Thyroid gland (tissue), 4 donors: Measurements from ENCODE around the gene ZSWIM8.

ENCODE experiments used
- CTCF ChIP-seq, 6 experiments: fragments of 200-600 bp in 3 of 6; fragments of 450-650 bp in 3 of 6; sonication (generic) in 3 of 6; IDR thresholded peaks; one replicate each; pipeline ENCODE4 v1.5.1; 2016 to 2019; ENCODE audit warnings: antibody characterized with exemption in 6 of 6, mild to moderate bottlenecking in 2 of 6, inconsistent platforms in 1 of 6, moderate library complexity in 1 of 6
- POLR2A ChIP-seq, 2 donors: fragments of 450-650 bp; IDR thresholded peaks; one replicate each; pipeline ENCODE4 v1.6.1; 2017; ENCODE audit warnings: antibody characterized with exemption in 2 of 2, mild to moderate bottlenecking in 2 of 2, moderate library complexity in 1 of 2

GRCh38 chr10:73781548-73781878, 3.9 kb upstream of the ZSWIM8 start:
- TF ChIP-seq POLR2A (IDR thresholded peaks at IDR 0.05): no peak
- TF ChIP-seq CTCF (IDR thresholded peaks at IDR 0.05): no peak
